ENCODE measurements around the gene PRLR. TPM values are rescaled to one million over a fixed set of nuclear protein-coding genes. Genes with fewer than 3 reads are reported as not detected.

Gene PRLR
- total and polyA plus RNA-seq, 2 of the 13 experiments (the other 11 are each of a cell fraction or from before 2014, with no cell fraction given) = 12.2 to 13.3 TPM

- H3K9me3 ChIP-seq (ENCODE audit: low read length) = no peaks in the 10 kb centered on the region
- H3K27ac ChIP-seq (ENCODE audit: extremely low read length, insufficient read depth, low read length) = no peak overlapping the region
- no peak overlapping the region for H3K9ac ChIP-seq (ENCODE audit: insufficient read depth, low read depth, low read length)
- DNase-seq (ENCODE audit: low spot score) (no peak), ATAC-seq (no peak), FAIRE-seq (no peak)
- no peaks in the 10 kb centered on the region for H4K20me1 ChIP-seq (ENCODE audit: insufficient read depth, low read length)
- BruUV-seq (replicated peaks) = no TSS peak
- in situ Hi-C loops (cut with HindIII; ENCODE audit: extremely low pct_ligation_motif_present, low pct_unique_long_range_greater_than_20kb) (no loop called here), intact Hi-C loops (cut with micrococcal nuclease; ENCODE audit: unreplicated experiment) (no loop called here)
- TF ChIP-seq MED1 (CRISPR knock-in tag; IDR thresholded peaks at IDR 0.05) = no peak
- TF ChIP-seq NRL (CRISPR knock-in tag; IDR thresholded peaks at IDR 0.05; ENCODE audit: borderline replicate concordance) = no peak
- no peak for TF ChIP-seq ZNF292 (CRISPR knock-in tag; IDR thresholded peaks at IDR 0.05; ENCODE audit: borderline replicate concordance, low read depth)
- TF ChIP-seq KDM2A (CRISPR knock-in tag; IDR thresholded peaks at IDR 0.05; ENCODE audit: borderline replicate concordance, low read depth) = no peak
- TF ChIP-seq SOX5 (CRISPR knock-in tag; IDR thresholded peaks at IDR 0.05; ENCODE audit: borderline replicate concordance) = no peak
- no peak for TF ChIP-seq TP53 (CRISPR knock-in tag; conservative IDR thresholded peaks at IDR 0.05)
- no peak for TF ChIP-seq CHD2 (IDR thresholded peaks at IDR 0.05; ENCODE audit: low read depth, low read length)
- TF ChIP-seq CBX2 (IDR thresholded peaks at IDR 0.05; ENCODE audit: low read depth, low read length) = no peak
- no peak for TF ChIP-seq CBX2 (CRISPR knock-in tag; IDR thresholded peaks at IDR 0.05; ENCODE audit: low read depth)
- TF ChIP-seq KAT2B (IDR thresholded peaks at IDR 0.05; ENCODE audit: borderline replicate concordance, low read depth, low read length) = no peak
- TF ChIP-seq REL (CRISPR knock-in tag; conservative IDR thresholded peaks at IDR 0.05) = no peak
- no peak for TF ChIP-seq ZNF788 (CRISPR knock-in tag; IDR thresholded peaks at IDR 0.05; ENCODE audit: borderline replicate concordance)
- TF ChIP-seq MYNN (CRISPR knock-in tag; IDR thresholded peaks at IDR 0.05; ENCODE audit: low read depth) = no peak
- TF ChIP-seq, protein P1, sequence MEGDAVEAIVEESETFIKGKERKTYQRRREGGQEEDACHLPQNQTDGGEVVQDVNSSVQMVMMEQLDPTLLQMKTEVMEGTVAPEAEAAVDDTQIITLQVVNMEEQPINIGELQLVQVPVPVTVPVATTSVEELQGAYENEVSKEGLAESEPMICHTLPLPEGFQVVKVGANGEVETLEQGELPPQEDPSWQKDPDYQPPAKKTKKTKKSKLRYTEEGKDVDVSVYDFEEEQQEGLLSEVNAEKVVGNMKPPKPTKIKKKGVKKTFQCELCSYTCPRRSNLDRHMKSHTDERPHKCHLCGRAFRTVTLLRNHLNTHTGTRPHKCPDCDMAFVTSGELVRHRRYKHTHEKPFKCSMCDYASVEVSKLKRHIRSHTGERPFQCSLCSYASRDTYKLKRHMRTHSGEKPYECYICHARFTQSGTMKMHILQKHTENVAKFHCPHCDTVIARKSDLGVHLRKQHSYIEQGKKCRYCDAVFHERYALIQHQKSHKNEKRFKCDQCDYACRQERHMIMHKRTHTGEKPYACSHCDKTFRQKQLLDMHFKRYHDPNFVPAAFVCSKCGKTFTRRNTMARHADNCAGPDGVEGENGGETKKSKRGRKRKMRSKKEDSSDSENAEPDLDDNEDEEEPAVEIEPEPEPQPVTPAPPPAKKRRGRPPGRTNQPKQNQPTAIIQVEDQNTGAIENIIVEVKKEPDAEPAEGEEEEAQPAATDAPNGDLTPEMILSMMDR (CRISPR knock-in tag; IDR thresholded peaks at IDR 0.05) = no peak
- TF ChIP-seq THYN1 (CRISPR knock-in tag; IDR thresholded peaks at IDR 0.05; ENCODE audit: borderline replicate concordance, low read depth) = no peak
- ChIA-PET POLR2A (no interaction called here), CTCF (ENCODE audit: low intra/inter-chr PET ratio, low total read pairs) (no interaction called here)
- no peak overlapping the region for H2AFZ ChIP-seq (ENCODE audit: low read length)
- WGBS (ENCODE audit: low lambda C conversion rate) = 69% methylated on average over 3 of the region's 3 CpGs
- H3K4me3 ChIP-seq (replicated peaks in 1 of 3; ENCODE audit: insufficient read depth in 1 of 3, low read depth in 2 of 3, low read length in 3 of 3) = no peak overlapping the region
- H3K36me3 ChIP-seq (replicated peaks in 1 of 2; ENCODE audit: control insufficient read depth in 1 of 2, insufficient read depth in 2 of 2, low read length in 2 of 2) = no peaks in the 10 kb centered on the region
- no peaks in the 10 kb centered on the region for H3K79me2 ChIP-seq (ENCODE audit: insufficient read depth, low read length)
- H3K27me3 ChIP-seq (ENCODE audit: control insufficient read depth in 1 of 2, insufficient read depth in 2 of 2, low read length in 2 of 2) = no peaks in the 10 kb centered on the region
- H3K4me2 ChIP-seq (ENCODE audit: low read depth, low read length) = no peak overlapping the region
- H3K4me1 ChIP-seq (ENCODE audit: insufficient read depth, low read length) = no peaks in the 10 kb centered on the region
These were observed 217.9 kb downstream of the PRLR start for GRCh38 chr5:35012365-35012764.
